Measurements from ENCODE around the gene SLC25A6.
A peak's percentile ranks its signal among the peaks of the same experiment; 100 is the strongest.

The SLC25A6 gene

GRCh38 chrX:1417921-1418771, 26.2 kb upstream of the SLC25A6 start:
- H3K14ac ChIP-seq (ENCODE audit: low read length), result no peak overlapping the region
- no peak overlapping the region for H4K91ac ChIP-seq (ENCODE audit: low read depth, low read length)
- H2BK120ac ChIP-seq (ENCODE audit: insufficient read depth, low read length, poor library complexity), result no peak overlapping the region
- H2AK5ac ChIP-seq (ENCODE audit: low read length), result no peak overlapping the region
- H4K12ac ChIP-seq (ENCODE audit: low read depth, low read length), result no peak overlapping the region
- H2BK12ac ChIP-seq (ENCODE audit: low read length), result no peak overlapping the region
- peaks cover 45 to 65% of the 10 kb centered on the region in 2 experiments for H3K36me3 ChIP-seq (ENCODE audit: control insufficient read depth in 1 of 2, insufficient read depth in 2 of 2, low read length in 2 of 2)
- H3K9me3 ChIP-seq (ENCODE audit: insufficient read depth, low read depth, low read length), result peaks cover 24% of the 10 kb centered on the region
- no peak overlapping the region for H3K4ac ChIP-seq (ENCODE audit: low read depth, low read length)
- H2BK5ac ChIP-seq (ENCODE audit: low read depth, low read length, poor library complexity), result no peak overlapping the region
- no peak overlapping the region for H4K8ac ChIP-seq (ENCODE audit: low read depth, low read length)
- no peaks in the 10 kb centered on the region for H3K27me3 ChIP-seq (ENCODE audit: insufficient read depth, low read length)
- H3K27ac ChIP-seq (ENCODE audit: low read depth, low read length), result no peak overlapping the region
- H3K4me1 ChIP-seq (ENCODE audit: control insufficient read depth in 1 of 2, insufficient read depth in 2 of 2, low read length in 2 of 2), result no peaks in the 10 kb centered on the region
- no peak overlapping the region for H3K18ac ChIP-seq (ENCODE audit: low read length)
- H3K4me3 ChIP-seq (ENCODE audit: low read depth, low read length), result no peak overlapping the region
- H3K79me1 ChIP-seq (ENCODE audit: low read length), result no peaks in the 10 kb centered on the region
- H3K4me2 ChIP-seq (ENCODE audit: low read length), result no peak overlapping the region
- WGBS (ENCODE audit: extremely low coverage, insufficient coverage, insufficient read length), result no CpG with 5 or more reads among the region's 20 CpGs
- H2AFZ ChIP-seq (ENCODE audit: insufficient read depth, low read length, poor library complexity), result no peak overlapping the region
- H3K23ac ChIP-seq (ENCODE audit: low read length), result no peak overlapping the region
- no peaks in the 10 kb centered on the region for H3K79me2 ChIP-seq (ENCODE audit: control insufficient read depth, insufficient read depth, low read length, poor library complexity)
- no peak for DNase-seq
- H3K9ac ChIP-seq (ENCODE audit: low read length), result no peak overlapping the region

GRCh38 chrX:1416965-1417760, 25.2 kb upstream of the SLC25A6 start:
- Histone ChIP-seq H3K79me1 (ENCODE audit: low read length) (no peaks in the 10 kb centered on the region), H3K4me1 (ENCODE audit: control insufficient read depth in 1 of 2, insufficient read depth in 2 of 2, low read length in 2 of 2) (no peaks in the 10 kb centered on the region), H2AFZ (ENCODE audit: insufficient read depth, low read length, poor library complexity) (no peak overlapping the region), H3K9me3 (ENCODE audit: insufficient read depth, low read depth, low read length) (peaks cover 21% of the 10 kb centered on the region), H4K91ac (ENCODE audit: low read depth, low read length) (no peak overlapping the region), H3K23ac (ENCODE audit: low read length) (no peak overlapping the region), H3K14ac (ENCODE audit: low read length) (no peak overlapping the region), H3K27ac (ENCODE audit: low read depth, low read length) (no peak overlapping the region), H3K4ac (ENCODE audit: low read depth, low read length) (no peak overlapping the region), H3K9ac (ENCODE audit: low read length) (no peak overlapping the region), H4K8ac (ENCODE audit: low read depth, low read length) (no peak overlapping the region), H2BK5ac (ENCODE audit: low read depth, low read length, poor library complexity) (no peak overlapping the region), H2AK5ac (ENCODE audit: low read length) (no peak overlapping the region), H4K12ac (ENCODE audit: low read depth, low read length) (no peak overlapping the region), H3K18ac (ENCODE audit: low read length) (no peak overlapping the region), H3K36me3 (ENCODE audit: control insufficient read depth in 1 of 2, insufficient read depth in 2 of 2, low read length in 2 of 2) (peaks cover 48 to 66% of the 10 kb centered on the region in 2 experiments), H2BK12ac (ENCODE audit: low read length) (no peak overlapping the region), H3K79me2 (ENCODE audit: control insufficient read depth, insufficient read depth, low read length, poor library complexity) (no peaks in the 10 kb centered on the region), H3K27me3 (ENCODE audit: insufficient read depth, low read length) (no peaks in the 10 kb centered on the region), H2BK120ac (ENCODE audit: insufficient read depth, low read length, poor library complexity) (no peak overlapping the region), H3K4me2 (ENCODE audit: low read length) (no peak overlapping the region), H3K4me3 (ENCODE audit: low read depth, low read length) (peak overlapping the region; percentile 60)
- no peak for DNase-seq
- no CpG with 5 or more reads among the region's 14 CpGs for WGBS (ENCODE audit: extremely low coverage, insufficient coverage, insufficient read length)

- Histone ChIP-seq H3K14ac (ENCODE audit: low read length) (no peak overlapping the region), H3K9ac (ENCODE audit: low read length) (no peak overlapping the region), H3K4ac (ENCODE audit: low read depth, low read length) (no peak overlapping the region), H3K36me3 (ENCODE audit: control insufficient read depth in 1 of 2, insufficient read depth in 2 of 2, low read length in 2 of 2) (peaks cover 48 to 65% of the 10 kb centered on the region in 2 experiments), H2BK120ac (ENCODE audit: insufficient read depth, low read length, poor library complexity) (no peak overlapping the region), H3K18ac (ENCODE audit: low read length) (no peak overlapping the region), H3K9me3 (ENCODE audit: insufficient read depth, low read depth, low read length) (peaks cover 14% of the 10 kb centered on the region), H2AFZ (ENCODE audit: insufficient read depth, low read length, poor library complexity) (no peak overlapping the region), H2BK12ac (ENCODE audit: low read length) (no peak overlapping the region), H3K4me3 (ENCODE audit: low read depth, low read length) (peak overlapping the region; percentile 60), H3K79me2 (ENCODE audit: control insufficient read depth, insufficient read depth, low read length, poor library complexity) (no peaks in the 10 kb centered on the region), H3K23ac (ENCODE audit: low read length) (no peak overlapping the region), H3K79me1 (ENCODE audit: low read length) (no peaks in the 10 kb centered on the region), H4K8ac (ENCODE audit: low read depth, low read length) (no peak overlapping the region), H2AK5ac (ENCODE audit: low read length) (no peak overlapping the region), H4K91ac (ENCODE audit: low read depth, low read length) (no peak overlapping the region), H4K12ac (ENCODE audit: low read depth, low read length) (no peak overlapping the region), H3K4me1 (ENCODE audit: control insufficient read depth in 1 of 2, insufficient read depth in 2 of 2, low read length in 2 of 2) (no peaks in the 10 kb centered on the region), H3K4me2 (ENCODE audit: low read length) (no peak overlapping the region), H2BK5ac (ENCODE audit: low read depth, low read length, poor library complexity) (no peak overlapping the region), H3K27ac (ENCODE audit: low read depth, low read length) (no peak overlapping the region), H3K27me3 (ENCODE audit: insufficient read depth, low read length) (no peaks in the 10 kb centered on the region)
- DNase-seq, result no peak
- WGBS (ENCODE audit: extremely low coverage, insufficient coverage, insufficient read length), result no CpG with 5 or more reads among the region's 15 CpGs
Observed at GRCh38 chrX:1416327-1416784, 24.4 kb upstream of the SLC25A6 start.

GRCh38 chrX:1412551-1413161, 20.7 kb upstream of the SLC25A6 start:
- Histone ChIP-seq H3K9me3 (ENCODE audit: insufficient read depth, low read depth, low read length) (peaks cover 8% of the 10 kb centered on the region), H2BK120ac (ENCODE audit: insufficient read depth, low read length, poor library complexity) (no peak overlapping the region), H3K79me1 (ENCODE audit: low read length) (no peaks in the 10 kb centered on the region), H3K4me1 (ENCODE audit: control insufficient read depth in 1 of 2, insufficient read depth in 2 of 2, low read length in 2 of 2) (no peaks in the 10 kb centered on the region), H3K27ac (ENCODE audit: low read depth, low read length) (no peak overlapping the region), H3K14ac (ENCODE audit: low read length) (no peak overlapping the region), H2BK5ac (ENCODE audit: low read depth, low read length, poor library complexity) (no peak overlapping the region), H3K27me3 (ENCODE audit: insufficient read depth, low read length) (no peaks in the 10 kb centered on the region), H3K36me3 (ENCODE audit: control insufficient read depth in 1 of 2, insufficient read depth in 2 of 2, low read length in 2 of 2) (peaks cover 37 to 54% of the 10 kb centered on the region in 2 experiments), H4K12ac (ENCODE audit: low read depth, low read length) (no peak overlapping the region), H3K4me3 (ENCODE audit: low read depth, low read length) (no peak overlapping the region), H4K91ac (ENCODE audit: low read depth, low read length) (no peak overlapping the region), H3K4me2 (ENCODE audit: low read length) (no peak overlapping the region), H3K23ac (ENCODE audit: low read length) (no peak overlapping the region), H4K8ac (ENCODE audit: low read depth, low read length) (no peak overlapping the region), H2BK12ac (ENCODE audit: low read length) (no peak overlapping the region), H2AK5ac (ENCODE audit: low read length) (no peak overlapping the region), H3K4ac (ENCODE audit: low read depth, low read length) (no peak overlapping the region), H3K18ac (ENCODE audit: low read length) (no peak overlapping the region), H3K79me2 (ENCODE audit: control insufficient read depth, insufficient read depth, low read length, poor library complexity) (no peaks in the 10 kb centered on the region), H2AFZ (ENCODE audit: insufficient read depth, low read length, poor library complexity) (no peak overlapping the region), H3K9ac (ENCODE audit: low read length) (no peak overlapping the region)
- WGBS (ENCODE audit: extremely low coverage, insufficient coverage, insufficient read length), result no CpG with 5 or more reads among the region's 31 CpGs
- DNase-seq, result no peak

Data from trophoblast cell (in vitro differentiated cells and primary cell).